Measurements from ENCODE around the gene DENND5A. TPM values are rescaled to one million over a fixed set of nuclear protein-coding genes. Genes with fewer than 3 reads are reported as not detected.

The DENND5A gene
- total RNA-seq, 4 donors from 2014 or later = 13.8 to 56.3 (median 23.4) TPM

DNA sequence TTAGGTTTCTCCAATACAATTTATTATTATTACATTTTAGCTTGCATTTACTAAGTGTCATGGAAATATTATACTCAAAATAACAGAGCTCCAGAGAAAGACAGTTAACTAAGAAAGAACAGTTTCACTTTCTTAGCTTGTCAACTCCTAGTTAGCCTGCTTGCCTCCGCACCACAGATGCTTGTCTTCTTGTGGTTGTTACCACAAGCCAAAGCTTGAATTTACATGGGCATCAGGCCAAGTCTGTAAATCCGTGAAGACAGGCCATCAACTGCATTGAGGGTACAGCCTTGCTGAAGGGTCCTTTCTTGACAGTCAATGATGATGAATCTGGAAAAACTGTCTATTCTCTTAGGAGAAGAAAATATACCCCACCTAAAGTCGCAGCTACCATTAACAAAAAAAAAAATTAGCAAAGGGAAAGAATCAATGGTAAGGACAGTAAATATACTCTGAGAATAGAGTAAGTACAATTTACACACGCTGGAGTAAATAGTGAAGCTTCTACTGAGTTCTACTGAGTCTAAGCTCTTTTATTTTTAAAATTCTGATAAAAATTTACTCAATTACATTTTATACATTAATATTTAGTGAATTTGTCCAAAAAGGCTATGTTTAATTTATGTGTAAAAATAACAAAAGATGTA is 15.6 kb upstream of the DENND5A start:
- no peaks in the 10 kb centered on the region for H3K9me3 ChIP-seq
- no peak for DNase-seq
- intact Hi-C loops (cut with DNase I) = no loop called here
- H3K27ac ChIP-seq = no peak overlapping the region
- WGBS, 2 donors = 44 to 47% methylated on average over 4 of the region's 4 CpGs
- H3K4me1 ChIP-seq = peaks cover 0 to 4% (median 2%) of the 10 kb centered on the region in 3 donors
- no peak for TF ChIP-seq POLR2A (IDR thresholded peaks at IDR 0.05)
- TF ChIP-seq, protein P1, sequence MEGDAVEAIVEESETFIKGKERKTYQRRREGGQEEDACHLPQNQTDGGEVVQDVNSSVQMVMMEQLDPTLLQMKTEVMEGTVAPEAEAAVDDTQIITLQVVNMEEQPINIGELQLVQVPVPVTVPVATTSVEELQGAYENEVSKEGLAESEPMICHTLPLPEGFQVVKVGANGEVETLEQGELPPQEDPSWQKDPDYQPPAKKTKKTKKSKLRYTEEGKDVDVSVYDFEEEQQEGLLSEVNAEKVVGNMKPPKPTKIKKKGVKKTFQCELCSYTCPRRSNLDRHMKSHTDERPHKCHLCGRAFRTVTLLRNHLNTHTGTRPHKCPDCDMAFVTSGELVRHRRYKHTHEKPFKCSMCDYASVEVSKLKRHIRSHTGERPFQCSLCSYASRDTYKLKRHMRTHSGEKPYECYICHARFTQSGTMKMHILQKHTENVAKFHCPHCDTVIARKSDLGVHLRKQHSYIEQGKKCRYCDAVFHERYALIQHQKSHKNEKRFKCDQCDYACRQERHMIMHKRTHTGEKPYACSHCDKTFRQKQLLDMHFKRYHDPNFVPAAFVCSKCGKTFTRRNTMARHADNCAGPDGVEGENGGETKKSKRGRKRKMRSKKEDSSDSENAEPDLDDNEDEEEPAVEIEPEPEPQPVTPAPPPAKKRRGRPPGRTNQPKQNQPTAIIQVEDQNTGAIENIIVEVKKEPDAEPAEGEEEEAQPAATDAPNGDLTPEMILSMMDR (IDR thresholded peaks at IDR 0.05) = no peak
- no peak overlapping the region for H3K4me3 ChIP-seq
- peaks cover 0 to 48% (median 4%) of the 10 kb centered on the region in 3 donors for H3K36me3 ChIP-seq
- H3K27me3 ChIP-seq = no peaks in the 10 kb centered on the region

DNA sequence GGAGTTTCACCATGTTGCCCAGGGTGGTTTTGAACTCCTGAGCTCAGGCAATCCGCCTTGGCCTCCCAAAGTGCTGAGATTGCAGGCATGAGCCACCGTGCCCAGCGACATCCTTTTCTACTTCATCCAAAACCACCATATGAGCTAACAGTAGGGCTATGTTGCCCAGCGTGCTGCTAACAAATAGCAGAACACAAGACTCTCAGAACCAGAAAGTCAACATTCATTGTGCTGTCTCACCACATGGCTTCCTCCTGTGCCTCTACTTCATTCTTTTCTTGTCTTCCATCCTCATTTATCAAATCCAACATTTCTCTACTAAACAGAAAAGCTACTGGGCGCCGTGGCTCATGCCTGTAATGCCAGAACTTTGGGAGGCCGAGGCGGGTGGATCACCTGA is 12.0 kb upstream of the DENND5A start:
- no peak for DNase-seq
- 76 to 90% methylated on average over 4 to 8 of the region's 8 CpGs for WGBS, 2 donors
- Histone ChIP-seq H3K27me3 (no peaks in the 10 kb centered on the region), H3K27ac (no peak overlapping the region), H3K4me1 (peaks cover 0 to 12% (median 2%) of the 10 kb centered on the region in 3 donors), H3K36me3 (peaks cover 0 to 18% (median 4%) of the 10 kb centered on the region in 3 donors), H3K9me3 (no peaks in the 10 kb centered on the region), H3K4me3 (no peak overlapping the region)
- intact Hi-C loops (cut with DNase I) = no loop called here
- TF ChIP-seq, protein P1 (IDR thresholded peaks at IDR 0.05) = no peak
- TF ChIP-seq POLR2A (IDR thresholded peaks at IDR 0.05) = no peak

DNA sequence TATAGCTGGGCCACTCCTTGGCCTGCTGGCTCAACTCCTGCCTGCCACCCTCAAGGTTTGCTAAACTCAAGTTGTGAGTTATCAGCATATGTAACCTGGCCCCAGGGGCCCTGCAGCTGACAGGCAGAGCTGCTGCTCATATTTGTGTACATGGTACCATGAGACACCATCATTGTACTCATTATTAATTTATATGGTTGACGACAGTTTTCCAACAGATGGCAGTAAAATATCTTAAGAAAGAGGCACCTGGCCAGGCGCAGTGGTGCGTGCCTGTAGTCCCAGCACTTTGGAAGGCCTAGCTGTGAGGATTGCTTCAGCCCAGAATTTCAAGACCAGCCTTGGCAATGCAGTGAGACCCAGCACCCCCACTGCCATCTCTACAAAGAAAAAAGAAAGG is 11.4 kb upstream of the DENND5A start:
- intact Hi-C loops (cut with DNase I) = no loop called here
- H3K36me3 ChIP-seq = peaks cover 0 to 14% (median 4%) of the 10 kb centered on the region in 3 donors
- H3K27me3 ChIP-seq = no peaks in the 10 kb centered on the region
- no peaks in the 10 kb centered on the region for H3K9me3 ChIP-seq
- peaks cover 0 to 12% (median 2%) of the 10 kb centered on the region in 3 donors for H3K4me1 ChIP-seq
- TF ChIP-seq, protein P1 (IDR thresholded peaks at IDR 0.05) = no peak
- no peak for TF ChIP-seq POLR2A (IDR thresholded peaks at IDR 0.05)
- WGBS, 2 donors = 65 to 82% methylated on average over 3 of the region's 3 CpGs
- DNase-seq = no peak
- H3K4me3 ChIP-seq = no peak overlapping the region
- no peak overlapping the region for H3K27ac ChIP-seq

DNA sequence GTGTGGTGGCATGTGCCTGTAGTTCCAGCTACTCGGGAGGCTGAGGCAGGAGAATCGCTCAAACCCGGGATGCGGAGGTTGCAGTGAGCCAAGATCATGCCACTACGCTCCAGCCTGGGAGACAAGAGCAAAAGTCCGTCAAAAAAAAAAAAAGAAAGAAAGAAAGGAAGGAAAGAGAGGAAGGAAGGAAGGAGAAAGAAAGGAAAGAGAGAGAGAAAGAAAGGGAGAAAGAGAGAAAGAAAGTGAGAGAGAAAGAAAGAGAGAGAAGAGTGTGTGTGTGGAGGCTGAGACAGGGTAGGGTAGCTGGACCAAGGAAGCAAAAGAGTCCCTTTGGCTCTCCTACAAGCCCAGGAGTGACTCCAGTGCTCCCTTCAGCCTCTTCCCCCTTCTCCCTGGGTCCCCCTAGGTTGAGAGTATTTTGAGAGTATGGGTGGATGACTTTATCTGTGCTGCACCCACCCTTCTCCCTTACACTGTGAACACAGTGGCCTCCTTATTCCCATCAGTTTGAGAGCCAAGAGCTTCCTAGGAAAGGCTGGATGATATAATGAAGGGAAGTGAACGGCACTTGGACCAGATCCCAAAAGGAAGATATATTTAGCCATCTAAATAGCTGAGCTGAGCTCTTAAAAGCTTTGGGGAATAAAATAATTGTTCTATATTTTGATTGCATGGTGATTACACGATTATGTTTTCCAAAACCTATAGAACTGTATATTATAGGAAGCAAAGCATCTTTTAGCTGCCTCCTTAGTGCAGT is 9.5 kb upstream of the DENND5A start:
- Histone ChIP-seq H3K4me3 (no peak overlapping the region), H3K4me1 (peaks cover 0 to 8% (median 0%) of the 10 kb centered on the region in 3 donors), H3K27me3 (no peaks in the 10 kb centered on the region), H3K36me3 (peaks cover 0 to 1% (median 0%) of the 10 kb centered on the region in 3 donors), H3K9me3 (no peaks in the 10 kb centered on the region), H3K27ac (no peak overlapping the region)
- WGBS, 2 donors = 66 to 72% methylated on average over 7 to 8 of the region's 8 CpGs
- no peak for DNase-seq
- TF ChIP-seq, protein P1 (IDR thresholded peaks at IDR 0.05) = no peak
- TF ChIP-seq POLR2A (IDR thresholded peaks at IDR 0.05) = no peak
- intact Hi-C loops (cut with DNase I) = no loop called here

Measured in esophagus squamous epithelium (tissue), 5 donors.